ENCODE data around the gene LAYN. TPM values are rescaled to one million over a fixed set of nuclear protein-coding genes. Genes with fewer than 3 reads are reported as not detected.

The LAYN gene
- total RNA-seq, 2 donors from 2014 or later: 5.9 to 8.3 TPM

DNA sequence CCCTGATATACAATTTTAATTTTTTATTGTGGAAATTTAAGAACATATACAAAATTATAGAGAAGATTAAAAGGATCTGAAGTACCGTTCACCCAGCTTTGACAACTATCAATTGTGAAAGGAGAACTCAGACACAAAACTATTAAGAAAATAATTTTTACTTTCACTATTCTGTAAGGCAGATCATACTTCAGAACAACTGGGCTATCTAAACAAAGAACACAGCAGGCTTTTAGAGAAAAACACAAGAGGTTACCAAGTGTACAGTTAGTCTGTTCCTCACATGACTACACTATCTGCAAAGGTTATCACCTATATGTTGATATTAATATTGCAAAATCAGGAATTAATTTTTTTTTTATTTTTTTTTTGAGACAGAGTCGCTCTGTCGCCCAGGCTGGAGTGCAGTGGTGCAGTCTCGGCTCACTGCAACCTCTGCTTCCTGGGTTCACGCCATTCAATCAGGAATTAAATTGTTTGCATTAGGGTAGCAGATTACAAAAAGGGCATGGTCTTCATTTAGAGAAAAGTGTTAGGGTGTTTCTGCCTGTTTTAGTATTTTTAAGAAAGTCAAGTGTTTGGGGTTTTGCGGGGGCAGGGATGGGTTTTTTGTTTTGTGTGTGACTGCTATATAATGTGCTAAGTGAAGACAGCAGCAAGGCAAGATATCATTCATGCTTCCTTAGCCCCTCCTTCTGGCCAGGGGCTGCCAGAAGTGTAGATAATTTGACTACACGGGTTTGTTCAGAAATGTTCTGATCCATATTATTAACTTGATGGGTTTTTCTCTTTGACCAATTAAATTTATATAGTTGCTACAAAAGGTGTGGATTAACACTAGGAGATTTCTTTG lies 34.1 kb downstream of the LAYN start:
- DNase-seq (no peak), ATAC-seq (peak; percentile 60)
- Histone ChIP-seq H3K27me3 (no peaks in the 10 kb centered on the region), H3K27ac (no peak overlapping the region), H3K9me3 (no peaks in the 10 kb centered on the region), H3K4me1 (peaks cover 17% of the 10 kb centered on the region), H3K4me3 (no peak overlapping the region), H3K36me3 (replicated peaks in 1 of 2; ENCODE audit: insufficient read depth in 1 of 2, low read depth in 2 of 2) (no peaks in the 10 kb centered on the region)
- TF ChIP-seq CTCF (IDR thresholded peaks at IDR 0.05) (no peak), POLR2A (IDR thresholded peaks at IDR 0.05) (no peak)
- 23 to 38% methylated on average over 7 of the region's 7 CpGs for WGBS, 2 donors
- intact Hi-C loops (cut with DNase I): no loop called here

- intact Hi-C loops (cut with DNase I): no loop called here
- ATAC-seq: no peak
- no peak overlapping the region for H3K4me3 ChIP-seq
- H3K9me3 ChIP-seq: no peaks in the 10 kb centered on the region
- H3K36me3 ChIP-seq (replicated peaks in 1 of 2; ENCODE audit: insufficient read depth in 1 of 2, low read depth in 2 of 2): no peaks in the 10 kb centered on the region
- TF ChIP-seq CTCF (IDR thresholded peaks at IDR 0.05) (no peak), POLR2A (IDR thresholded peaks at IDR 0.05) (no peak)
- 87 to 90% methylated on average over 6 of the region's 6 CpGs for WGBS, 2 donors
- H3K27me3 ChIP-seq: no peaks in the 10 kb centered on the region
- peaks cover 17% of the 10 kb centered on the region for H3K4me1 ChIP-seq
- no peak for DNase-seq
- no peak overlapping the region for H3K27ac ChIP-seq
Measured at GRCh38 chr11:111575740-111576139, 35.2 kb downstream of the LAYN start.

DNA sequence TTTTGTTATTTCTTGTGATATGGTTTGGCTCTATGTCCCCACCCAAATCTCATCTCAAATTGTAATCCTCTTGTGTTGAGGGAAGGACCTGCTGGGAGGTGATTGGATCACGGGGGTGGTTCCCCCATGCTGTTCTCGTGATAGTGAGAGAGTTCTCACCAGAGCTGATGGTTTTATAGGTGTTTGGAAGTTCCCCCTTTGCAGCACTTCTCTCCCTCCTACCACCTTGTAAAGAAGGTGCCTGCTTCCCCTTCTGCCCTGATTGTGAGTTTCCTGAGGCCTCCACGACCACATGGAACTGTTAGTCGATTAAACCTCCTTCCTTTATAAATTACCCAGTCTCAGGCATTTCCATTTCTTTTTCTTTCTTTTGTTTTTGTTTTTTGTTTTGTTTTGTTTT lies 37.3 kb downstream of the LAYN start:
- ATAC-seq (no peak), DNase-seq (no peak)
- no peaks in the 10 kb centered on the region for H3K9me3 ChIP-seq
- H3K36me3 ChIP-seq (replicated peaks in 1 of 2; ENCODE audit: insufficient read depth in 1 of 2, low read depth in 2 of 2): no peaks in the 10 kb centered on the region
- H3K4me1 ChIP-seq: peaks cover 17% of the 10 kb centered on the region
- no peak overlapping the region for H3K4me3 ChIP-seq
- H3K27ac ChIP-seq: no peak overlapping the region
- TF ChIP-seq CTCF (IDR thresholded peaks at IDR 0.05): no peak
- TF ChIP-seq POLR2A (IDR thresholded peaks at IDR 0.05): no peak
- 73 to 86% methylated on average over 4 of the region's 4 CpGs for WGBS, 2 donors
- intact Hi-C loops (cut with DNase I): no loop called here
- no peaks in the 10 kb centered on the region for H3K27me3 ChIP-seq

DNA sequence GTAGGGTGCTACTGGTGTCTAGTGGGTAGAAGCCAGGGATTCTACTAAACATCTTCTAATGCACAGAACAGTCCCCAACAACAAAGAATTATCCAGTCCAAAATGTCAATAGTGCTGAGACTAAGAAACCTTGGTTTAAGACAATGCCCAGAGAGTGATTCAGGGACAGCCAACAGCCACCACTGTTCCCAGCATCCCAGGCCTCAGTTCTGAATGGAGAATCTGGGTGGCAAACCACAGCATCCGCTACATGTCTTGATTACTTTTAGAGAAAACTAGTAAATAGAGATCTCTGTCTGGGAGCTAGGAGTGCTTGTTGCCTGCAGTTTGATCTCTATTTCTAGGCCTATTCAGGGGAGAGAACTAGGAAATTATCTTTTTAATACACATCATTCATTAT lies 40.8 kb downstream of the LAYN start:
- DNase-seq (no peak), ATAC-seq (no peak)
- 91 to 100% methylated on average over 1 of the region's 1 CpG for WGBS, 2 donors
- TF ChIP-seq POLR2A (IDR thresholded peaks at IDR 0.05) (no peak), CTCF (IDR thresholded peaks at IDR 0.05) (no peak)
- H3K4me3 ChIP-seq: no peak overlapping the region
- no peaks in the 10 kb centered on the region for H3K27me3 ChIP-seq
- intact Hi-C loops (cut with DNase I): loop anchor here (5.0 kb wide), 1 partner anchor 256 kb away; no protein-coding TSS in a partner anchor
- no peak overlapping the region for H3K27ac ChIP-seq
- H3K36me3 ChIP-seq (replicated peaks in 1 of 2; ENCODE audit: insufficient read depth in 1 of 2, low read depth in 2 of 2): no peaks in the 10 kb centered on the region
- no peaks in the 10 kb centered on the region for H3K9me3 ChIP-seq
- no peaks in the 10 kb centered on the region for H3K4me1 ChIP-seq

- no peak for DNase-seq
- TF ChIP-seq POLR2A (IDR thresholded peaks at IDR 0.05) (no peak), CTCF (IDR thresholded peaks at IDR 0.05) (no peak)
- ATAC-seq: no peak
- Histone ChIP-seq H3K27ac (no peak overlapping the region), H3K4me3 (no peak overlapping the region), H3K4me1 (no peaks in the 10 kb centered on the region), H3K9me3 (no peaks in the 10 kb centered on the region), H3K36me3 (replicated peaks in 1 of 2; ENCODE audit: insufficient read depth in 1 of 2, low read depth in 2 of 2) (no peaks in the 10 kb centered on the region), H3K27me3 (no peaks in the 10 kb centered on the region)
- intact Hi-C loops (cut with DNase I): loop anchor here (5.0 kb wide), 1 partner anchor 255 kb away; no protein-coding TSS in a partner anchor
Measured at GRCh38 chr11:111582163-111582562, 41.6 kb downstream of the LAYN start.

Data from body of pancreas (tissue), 4 donors.